Fibroblast of mammary gland (primary cell): ENCODE data around the gene FBLN1.

Experiments used
- DNase-seq: peaks from one replicate; pipeline ENCODE4 v3.0.0-alpha.2; 2010; ENCODE audit warnings: low read depth
- H3K4me3 ChIP-seq: 2 replicates; pipeline ENCODE4 v1.5.1; 2011; ENCODE audit warnings: low read depth, mild to moderate bottlenecking, low read length, moderate library complexity; ENCODE audit not compliant: control insufficient read depth
- TF ChIP-seq, protein P1 (sequence below): conservative IDR thresholded peaks from 2 replicates; pipeline ENCODE4 v1.5.1; 2011; ENCODE audit warnings: low read depth, low read length, inconsistent platforms; ENCODE audit not compliant: control insufficient read depth, insufficient read depth

Gene FBLN1

DNA sequence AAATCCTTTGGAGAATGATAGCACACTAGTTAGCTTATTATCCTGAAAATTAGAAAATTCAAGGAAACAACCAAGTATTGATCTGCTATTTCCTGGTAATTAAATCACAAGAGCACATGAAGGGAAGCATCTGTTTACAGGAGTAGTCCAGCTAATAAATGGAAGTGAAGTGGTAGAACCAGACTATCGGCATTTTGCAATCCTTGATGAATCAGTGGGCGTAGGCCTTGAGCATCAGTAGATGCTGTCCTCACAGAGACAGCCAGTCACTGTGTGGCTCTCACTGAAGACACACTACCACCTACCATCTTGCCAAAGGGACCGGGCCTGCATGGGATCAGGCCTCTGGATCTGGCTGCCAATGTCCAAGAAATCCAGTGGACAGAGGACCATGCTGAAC is 69.8 kb downstream of the FBLN1 start:
- H3K4me3 ChIP-seq, result no peak overlapping the region
- peak; percentile 71 for DNase-seq
- TF ChIP-seq, protein P1, sequence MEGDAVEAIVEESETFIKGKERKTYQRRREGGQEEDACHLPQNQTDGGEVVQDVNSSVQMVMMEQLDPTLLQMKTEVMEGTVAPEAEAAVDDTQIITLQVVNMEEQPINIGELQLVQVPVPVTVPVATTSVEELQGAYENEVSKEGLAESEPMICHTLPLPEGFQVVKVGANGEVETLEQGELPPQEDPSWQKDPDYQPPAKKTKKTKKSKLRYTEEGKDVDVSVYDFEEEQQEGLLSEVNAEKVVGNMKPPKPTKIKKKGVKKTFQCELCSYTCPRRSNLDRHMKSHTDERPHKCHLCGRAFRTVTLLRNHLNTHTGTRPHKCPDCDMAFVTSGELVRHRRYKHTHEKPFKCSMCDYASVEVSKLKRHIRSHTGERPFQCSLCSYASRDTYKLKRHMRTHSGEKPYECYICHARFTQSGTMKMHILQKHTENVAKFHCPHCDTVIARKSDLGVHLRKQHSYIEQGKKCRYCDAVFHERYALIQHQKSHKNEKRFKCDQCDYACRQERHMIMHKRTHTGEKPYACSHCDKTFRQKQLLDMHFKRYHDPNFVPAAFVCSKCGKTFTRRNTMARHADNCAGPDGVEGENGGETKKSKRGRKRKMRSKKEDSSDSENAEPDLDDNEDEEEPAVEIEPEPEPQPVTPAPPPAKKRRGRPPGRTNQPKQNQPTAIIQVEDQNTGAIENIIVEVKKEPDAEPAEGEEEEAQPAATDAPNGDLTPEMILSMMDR, result no peak

DNA sequence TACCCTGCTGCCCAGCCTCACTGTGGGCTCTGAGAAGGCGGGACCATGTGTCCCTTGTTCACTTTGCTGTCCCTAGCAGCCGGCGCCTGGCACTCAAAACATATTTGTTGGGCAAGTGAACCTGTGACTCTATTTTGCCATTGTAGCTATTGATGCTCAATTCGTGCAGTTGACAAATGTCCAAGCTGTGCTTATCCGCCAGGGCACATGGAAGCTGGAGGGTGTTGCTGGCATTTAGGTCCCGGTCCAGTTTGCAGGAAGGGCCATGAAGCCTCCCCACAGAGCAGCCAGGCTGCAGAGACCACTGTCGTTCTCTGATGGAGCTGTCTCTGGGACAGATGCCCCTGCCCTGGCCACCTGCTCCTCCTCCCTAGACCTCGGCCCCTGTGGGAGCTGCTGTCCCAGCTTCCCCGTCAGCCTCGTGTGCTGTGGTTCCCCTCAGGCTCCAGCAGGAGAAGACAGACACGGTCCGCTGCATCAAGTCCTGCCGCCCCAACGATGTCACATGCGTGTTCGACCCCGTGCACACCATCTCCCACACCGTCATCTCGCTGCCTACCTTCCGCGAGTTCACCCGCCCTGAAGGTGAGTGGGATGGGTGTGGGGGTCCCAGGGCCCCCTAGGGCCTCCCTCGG is 71.5 kb downstream of the FBLN1 start:
- H3K4me3 ChIP-seq, result no peak overlapping the region
- no peak for DNase-seq
- TF ChIP-seq, protein P1, result no peak

DNA sequence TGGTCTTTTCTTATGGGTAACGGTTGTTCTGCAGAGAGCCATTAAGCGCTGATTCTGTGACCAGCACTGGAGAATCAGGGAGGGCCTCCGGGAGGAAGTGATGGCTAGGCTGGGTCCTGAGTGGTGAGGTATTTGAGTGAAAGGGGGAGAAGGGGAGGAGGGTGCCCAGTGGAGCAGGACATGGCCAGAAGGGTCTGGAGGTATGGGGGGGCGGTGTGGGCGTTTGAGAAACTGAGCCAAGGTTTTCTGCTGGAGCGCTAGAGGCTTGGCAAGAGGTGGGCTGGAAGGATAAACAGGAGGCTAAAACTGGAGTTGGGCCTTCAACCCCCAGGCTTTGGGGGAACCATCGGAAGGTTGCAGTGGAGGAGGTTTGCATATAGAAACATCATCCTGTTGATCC is 72.5 kb downstream of the FBLN1 start:
- DNase-seq, result no peak
- H3K4me3 ChIP-seq, result no peak overlapping the region
- TF ChIP-seq, protein P1, result no peak

DNA sequence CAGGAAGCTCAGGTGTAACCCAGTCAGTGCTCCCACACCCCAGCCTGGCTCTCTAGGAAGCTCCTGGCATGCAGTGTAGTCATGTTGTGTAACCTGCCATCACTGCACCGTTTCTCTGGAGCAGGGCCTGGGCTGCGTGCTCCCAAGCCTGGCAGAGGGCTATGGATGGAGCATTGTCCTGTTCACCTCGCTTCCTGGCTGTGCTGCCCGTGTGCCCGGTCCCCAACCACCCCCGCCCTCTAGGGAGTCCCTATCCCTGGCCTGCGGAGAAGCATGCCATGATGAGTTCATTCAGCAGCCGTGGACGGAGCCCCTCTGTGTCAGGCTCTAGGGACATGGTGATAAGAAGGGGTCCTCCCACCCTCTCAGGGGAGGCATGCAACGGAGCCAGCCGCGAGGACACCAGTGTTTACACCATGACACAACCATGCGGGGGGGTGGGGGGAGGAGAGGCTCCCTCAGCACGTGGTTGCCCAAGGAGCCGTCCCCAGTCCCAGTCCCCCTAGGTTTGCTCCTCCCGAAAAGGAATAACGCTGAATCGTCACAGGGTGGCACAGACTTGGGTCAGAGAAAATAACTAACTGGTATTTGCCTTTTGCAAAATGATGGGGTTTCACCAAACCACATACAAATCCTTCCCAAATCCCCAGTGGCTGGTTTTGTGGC is 73.1 kb downstream of the FBLN1 start:
- DNase-seq, result no peak
- H3K4me3 ChIP-seq, result no peak overlapping the region
- TF ChIP-seq, protein P1, result no peak

DNA sequence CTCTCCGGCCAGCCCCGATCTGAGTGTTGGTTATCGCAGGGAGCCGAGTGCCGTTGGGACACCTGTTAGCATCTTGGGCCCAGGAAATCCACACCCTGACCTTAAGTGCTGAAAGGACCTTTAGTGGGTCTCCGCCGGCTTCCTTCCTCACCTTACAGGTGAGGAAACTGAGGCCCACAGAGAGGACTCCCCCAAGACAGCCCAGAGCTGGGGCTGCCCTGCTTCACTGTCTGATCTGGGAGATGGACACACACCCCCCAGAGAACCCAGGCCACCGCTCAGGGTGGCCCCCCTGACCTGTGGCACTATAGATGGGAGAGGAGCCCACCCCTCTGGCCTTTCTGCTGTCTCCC is 73.6 kb downstream of the FBLN1 start:
- H3K4me3 ChIP-seq, result no peak overlapping the region
- no peak for DNase-seq
- TF ChIP-seq, protein P1, result no peak

DNA sequence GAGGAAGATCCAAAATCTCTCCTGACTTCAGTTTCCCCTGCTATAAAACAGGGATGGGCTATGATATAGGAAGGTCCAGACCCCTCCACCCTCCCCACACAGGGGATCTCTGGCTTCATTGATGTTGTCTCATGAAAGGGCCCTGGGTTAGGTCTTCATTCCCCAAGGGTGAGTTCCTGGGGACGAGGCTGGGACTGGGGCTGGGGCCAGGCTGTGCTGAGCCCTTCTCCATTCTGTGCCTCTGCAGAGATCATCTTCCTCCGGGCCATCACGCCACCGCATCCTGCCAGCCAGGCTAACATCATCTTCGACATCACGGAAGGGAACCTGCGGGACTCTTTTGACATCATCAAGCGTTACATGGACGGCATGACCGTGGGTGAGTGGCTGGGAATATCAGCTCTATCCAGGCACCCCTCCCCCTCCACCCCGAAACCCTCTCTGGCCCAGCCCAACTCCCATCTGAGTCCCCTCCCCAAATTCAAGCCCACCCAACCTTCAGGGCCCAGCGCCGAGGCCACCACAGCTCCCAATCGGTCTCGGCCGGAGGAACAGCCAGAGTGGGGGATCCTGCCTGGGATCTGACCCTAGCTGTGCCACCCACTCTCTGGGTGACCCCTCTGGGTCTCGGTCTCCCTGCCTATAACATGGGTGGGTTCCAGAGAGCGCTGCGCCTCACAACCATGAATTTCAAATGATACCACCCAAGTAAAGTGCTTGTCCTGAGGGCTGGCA is 74.2 kb downstream of the FBLN1 start:
- H3K4me3 ChIP-seq, result no peak overlapping the region
- DNase-seq, result no peak
- TF ChIP-seq, protein P1, result no peak
